ENCODE data around the gene PIN1.

Gene PIN1

DNA sequence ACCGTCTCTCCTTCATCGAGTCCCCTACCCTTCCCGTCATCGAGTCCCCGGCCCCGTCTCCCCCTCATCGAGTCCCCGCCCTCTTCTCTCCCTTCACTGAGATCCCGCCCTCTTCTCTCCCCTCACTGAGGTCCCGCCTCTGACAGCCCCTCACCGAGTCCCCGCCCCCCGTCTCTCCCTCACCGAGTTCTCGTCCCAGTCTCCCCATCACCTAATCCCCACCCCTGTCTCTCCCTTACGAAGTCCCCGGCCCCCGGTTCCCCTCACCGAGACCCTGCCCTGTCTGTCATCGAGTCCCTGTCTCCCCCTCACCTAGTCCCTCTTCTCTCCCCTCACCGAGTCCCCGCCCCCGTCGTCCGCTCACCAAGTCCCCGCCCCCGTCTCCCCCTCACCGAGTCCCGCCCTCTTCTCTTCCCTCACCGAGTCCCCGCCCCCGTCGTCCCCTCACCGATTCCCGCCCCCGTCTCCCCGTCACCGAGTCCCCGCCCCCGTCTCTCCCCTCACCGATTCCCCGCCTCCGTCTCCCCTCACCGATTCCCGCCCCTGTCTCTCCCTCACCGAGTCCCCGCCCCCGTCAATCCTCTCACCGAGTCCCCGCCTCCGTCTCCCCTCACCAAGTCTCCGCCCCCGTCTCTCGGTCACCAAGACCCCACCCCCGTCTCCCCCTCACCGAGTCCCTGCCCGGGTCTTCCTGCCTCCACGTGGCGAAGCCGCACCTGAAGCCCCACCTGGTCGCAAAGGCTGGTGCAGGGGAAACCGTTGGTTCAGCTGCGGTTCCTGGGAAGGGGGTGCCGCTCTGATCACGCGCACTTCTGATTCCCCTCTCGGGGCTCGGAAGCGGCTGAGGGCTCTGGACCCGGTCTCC lies 42.7 kb upstream of the PIN1 start:
- H3K4me3 ChIP-seq (ENCODE audit: low read length), result peak overlapping the region; percentile 75; the same call in 1 of the 2 replicates
- DNase-seq (ENCODE audit: low read depth, low spot score), result no peak
- H3K27me3 ChIP-seq (ENCODE audit: control insufficient read depth, insufficient read depth, low read length), result no peaks in the 10 kb centered on the region
- H3K4me1 ChIP-seq (ENCODE audit: control insufficient read depth, insufficient read depth, low read length), result no peaks in the 10 kb centered on the region
- no peak overlapping the region for H3K27ac ChIP-seq (ENCODE audit: low read length)
- no CpG with 5 or more reads among the region's 70 CpGs for WGBS (ENCODE audit: insufficient coverage, insufficient read length)
- no peaks in the 10 kb centered on the region for H3K9me3 ChIP-seq (ENCODE audit: control insufficient read depth, insufficient read depth, low read length)
- H3K36me3 ChIP-seq (ENCODE audit: control insufficient read depth, insufficient read depth, low read length), result no peaks in the 10 kb centered on the region

GRCh38 chr19:9793071-9793591 lies 42.0 kb upstream of the PIN1 start:
- Histone ChIP-seq H3K27ac (ENCODE audit: low read length) (no peak overlapping the region), H3K4me1 (ENCODE audit: control insufficient read depth, insufficient read depth, low read length) (no peaks in the 10 kb centered on the region), H3K27me3 (ENCODE audit: control insufficient read depth, insufficient read depth, low read length) (no peaks in the 10 kb centered on the region), H3K4me3 (ENCODE audit: low read length) (peak overlapping the region; percentile 72; the same call in 1 of the 2 replicates), H3K9me3 (ENCODE audit: control insufficient read depth, insufficient read depth, low read length) (no peaks in the 10 kb centered on the region), H3K36me3 (ENCODE audit: control insufficient read depth, insufficient read depth, low read length) (no peaks in the 10 kb centered on the region)
- DNase-seq (ENCODE audit: low read depth, low spot score), result no peak
- no CpG with 5 or more reads among the region's 36 CpGs for WGBS (ENCODE audit: insufficient coverage, insufficient read length)

GRCh38 chr19:9796113-9796773 lies 38.9 kb upstream of the PIN1 start:
- Histone ChIP-seq H3K27me3 (ENCODE audit: control insufficient read depth, insufficient read depth, low read length) (no peaks in the 10 kb centered on the region), H3K4me1 (ENCODE audit: control insufficient read depth, insufficient read depth, low read length) (no peaks in the 10 kb centered on the region), H3K36me3 (ENCODE audit: control insufficient read depth, insufficient read depth, low read length) (no peaks in the 10 kb centered on the region), H3K9me3 (ENCODE audit: control insufficient read depth, insufficient read depth, low read length) (no peaks in the 10 kb centered on the region), H3K4me3 (ENCODE audit: low read length) (no peak overlapping the region), H3K27ac (ENCODE audit: low read length) (no peak overlapping the region)
- no peak for DNase-seq (ENCODE audit: low read depth, low spot score)
- WGBS (ENCODE audit: insufficient coverage, insufficient read length), result no CpG with 5 or more reads among the region's 6 CpGs

DNA sequence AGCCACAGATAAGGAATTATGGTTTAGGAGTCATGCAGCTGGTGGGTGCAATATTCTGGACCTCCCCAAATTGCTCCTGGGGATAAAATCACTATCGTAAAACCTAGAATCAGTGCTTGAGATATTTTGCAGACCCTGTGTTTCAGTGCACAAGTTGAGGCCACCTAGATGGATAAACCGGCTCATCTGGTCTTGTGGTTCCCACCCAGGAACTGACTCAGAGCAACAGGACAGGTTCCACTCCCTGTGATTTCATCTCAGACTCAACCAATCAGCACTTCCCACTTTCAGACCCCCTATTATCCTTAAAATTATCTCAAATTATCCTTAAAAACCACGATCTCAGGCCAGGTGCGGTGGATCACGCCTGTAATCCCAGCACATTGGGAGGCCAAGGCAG lies 37.2 kb upstream of the PIN1 start:
- Histone ChIP-seq H3K4me3 (ENCODE audit: low read length) (no peak overlapping the region), H3K36me3 (ENCODE audit: control insufficient read depth, insufficient read depth, low read length) (no peaks in the 10 kb centered on the region), H3K27me3 (ENCODE audit: control insufficient read depth, insufficient read depth, low read length) (no peaks in the 10 kb centered on the region), H3K4me1 (ENCODE audit: control insufficient read depth, insufficient read depth, low read length) (no peaks in the 10 kb centered on the region), H3K27ac (ENCODE audit: low read length) (no peak overlapping the region), H3K9me3 (ENCODE audit: control insufficient read depth, insufficient read depth, low read length) (no peaks in the 10 kb centered on the region)
- WGBS (ENCODE audit: insufficient coverage, insufficient read length), result 100% methylated on average over 1 of the region's 5 CpGs
- DNase-seq (ENCODE audit: low read depth, low spot score), result no peak

DNA sequence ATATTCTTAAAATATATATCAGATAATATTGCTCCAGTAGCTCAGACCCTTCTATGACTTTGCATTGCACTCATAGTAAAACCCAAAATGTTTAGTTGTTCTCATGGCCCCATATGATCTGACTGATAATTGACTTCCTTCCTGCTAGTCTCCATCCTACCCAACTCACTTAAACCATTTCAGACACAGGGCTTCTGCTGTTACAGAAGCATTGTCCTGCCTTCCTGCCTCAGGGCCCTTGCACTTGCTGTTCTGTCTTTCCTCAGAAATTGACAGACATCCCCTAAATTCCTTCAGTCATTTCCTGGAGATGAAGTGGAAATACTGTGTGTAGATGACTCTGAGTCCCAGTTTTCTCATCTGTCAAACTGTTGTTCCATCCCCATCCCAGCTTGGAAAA lies 36.0 kb upstream of the PIN1 start:
- Histone ChIP-seq H3K9me3 (ENCODE audit: control insufficient read depth, insufficient read depth, low read length) (no peaks in the 10 kb centered on the region), H3K27me3 (ENCODE audit: control insufficient read depth, insufficient read depth, low read length) (no peaks in the 10 kb centered on the region), H3K4me1 (ENCODE audit: control insufficient read depth, insufficient read depth, low read length) (no peaks in the 10 kb centered on the region), H3K36me3 (ENCODE audit: control insufficient read depth, insufficient read depth, low read length) (no peaks in the 10 kb centered on the region), H3K4me3 (ENCODE audit: low read length) (no peak overlapping the region), H3K27ac (ENCODE audit: low read length) (no peak overlapping the region)
- no peak for DNase-seq (ENCODE audit: low read depth, low spot score)

- Histone ChIP-seq H3K27ac (ENCODE audit: low read length) (no peak overlapping the region), H3K9me3 (ENCODE audit: control insufficient read depth, insufficient read depth, low read length) (no peaks in the 10 kb centered on the region), H3K4me3 (ENCODE audit: low read length) (no peak overlapping the region), H3K36me3 (ENCODE audit: control insufficient read depth, insufficient read depth, low read length) (no peaks in the 10 kb centered on the region), H3K4me1 (ENCODE audit: control insufficient read depth, insufficient read depth, low read length) (no peaks in the 10 kb centered on the region), H3K27me3 (ENCODE audit: control insufficient read depth, insufficient read depth, low read length) (no peaks in the 10 kb centered on the region)
- no CpG with 5 or more reads among the region's 10 CpGs for WGBS (ENCODE audit: insufficient coverage, insufficient read length)
- DNase-seq (ENCODE audit: low read depth, low spot score), result no peak
These were observed 33.1 kb upstream of the PIN1 start for GRCh38 chr19:9801976-9802375.

- no peaks in the 10 kb centered on the region for H3K4me1 ChIP-seq (ENCODE audit: control insufficient read depth, insufficient read depth, low read length)
- no peaks in the 10 kb centered on the region for H3K27me3 ChIP-seq (ENCODE audit: control insufficient read depth, insufficient read depth, low read length)
- WGBS (ENCODE audit: insufficient coverage, insufficient read length), result no CpG with 5 or more reads among the region's 3 CpGs
- H3K4me3 ChIP-seq (ENCODE audit: low read length), result no peak overlapping the region
- DNase-seq (ENCODE audit: low read depth, low spot score), result no peak
- H3K36me3 ChIP-seq (ENCODE audit: control insufficient read depth, insufficient read depth, low read length), result peaks cover 15% of the 10 kb centered on the region
- H3K27ac ChIP-seq (ENCODE audit: low read length), result no peak overlapping the region
- H3K9me3 ChIP-seq (ENCODE audit: control insufficient read depth, insufficient read depth, low read length), result no peaks in the 10 kb centered on the region
These were observed 28.3 kb upstream of the PIN1 start for GRCh38 chr19:9806803-9807202.

GRCh38 chr19:9808855-9809824 lies 26.0 kb upstream of the PIN1 start:
- Histone ChIP-seq H3K9me3 (ENCODE audit: control insufficient read depth, insufficient read depth, low read length) (no peaks in the 10 kb centered on the region), H3K4me3 (ENCODE audit: low read length) (no peak overlapping the region), H3K27ac (ENCODE audit: low read length) (no peak overlapping the region), H3K4me1 (ENCODE audit: control insufficient read depth, insufficient read depth, low read length) (no peaks in the 10 kb centered on the region), H3K27me3 (ENCODE audit: control insufficient read depth, insufficient read depth, low read length) (no peaks in the 10 kb centered on the region), H3K36me3 (ENCODE audit: control insufficient read depth, insufficient read depth, low read length) (peaks cover 15% of the 10 kb centered on the region)
- WGBS (ENCODE audit: insufficient coverage, insufficient read length), result no CpG with 5 or more reads among the region's 11 CpGs
- no peak for DNase-seq (ENCODE audit: low read depth, low spot score)

GRCh38 chr19:9811139-9811538 lies 24.0 kb upstream of the PIN1 start:
- no CpG with 5 or more reads among the region's 21 CpGs for WGBS (ENCODE audit: insufficient coverage, insufficient read length)
- no peak for DNase-seq (ENCODE audit: low read depth, low spot score)
- Histone ChIP-seq H3K27me3 (ENCODE audit: control insufficient read depth, insufficient read depth, low read length) (no peaks in the 10 kb centered on the region), H3K4me1 (ENCODE audit: control insufficient read depth, insufficient read depth, low read length) (no peaks in the 10 kb centered on the region), H3K4me3 (ENCODE audit: low read length) (no peak overlapping the region), H3K9me3 (ENCODE audit: control insufficient read depth, insufficient read depth, low read length) (no peaks in the 10 kb centered on the region), H3K36me3 (ENCODE audit: control insufficient read depth, insufficient read depth, low read length) (peaks cover 15% of the 10 kb centered on the region), H3K27ac (ENCODE audit: low read length) (no peak overlapping the region)

DNA sequence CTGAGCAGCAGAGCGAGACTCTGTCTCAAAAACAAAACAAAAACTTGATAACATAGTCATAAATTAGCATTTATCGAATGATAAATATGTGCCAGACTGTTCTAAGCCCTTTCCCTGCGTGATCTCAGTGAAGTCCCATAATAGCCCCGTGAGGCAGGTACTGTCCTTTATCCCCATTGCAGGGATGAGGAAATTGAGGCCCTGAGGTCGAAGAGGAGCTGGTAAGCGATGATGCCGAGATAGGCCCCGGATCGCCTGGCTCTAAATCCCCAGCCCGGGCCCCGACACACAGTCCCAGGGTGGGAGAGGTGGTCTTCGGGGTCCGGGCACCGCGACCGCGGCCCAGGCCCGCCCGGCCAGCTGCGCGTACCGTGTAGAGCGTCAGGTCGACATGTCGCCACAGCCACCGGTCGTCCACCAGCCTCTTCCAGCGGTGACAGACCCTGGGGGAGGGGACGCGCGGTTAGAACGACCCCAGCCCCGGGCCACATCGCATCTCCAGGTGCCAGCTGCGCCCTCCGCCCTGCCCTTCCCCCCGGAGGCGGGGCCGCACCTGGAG lies 16.9 kb upstream of the PIN1 start:
- no peak for DNase-seq (ENCODE audit: low read depth, low spot score)
- WGBS (ENCODE audit: insufficient coverage, insufficient read length), result no CpG with 5 or more reads among the region's 39 CpGs

More for the DNA sequence above, 16.9 kb upstream of the PIN1 start:
- Histone ChIP-seq H3K4me1 (ENCODE audit: control insufficient read depth, insufficient read depth, low read length) (no peaks in the 10 kb centered on the region), H3K9me3 (ENCODE audit: control insufficient read depth, insufficient read depth, low read length) (no peaks in the 10 kb centered on the region), H3K4me3 (ENCODE audit: low read length) (peak overlapping the region; percentile 75), H3K27ac (ENCODE audit: low read length) (no peak overlapping the region), H3K27me3 (ENCODE audit: control insufficient read depth, insufficient read depth, low read length) (no peaks in the 10 kb centered on the region), H3K36me3 (ENCODE audit: control insufficient read depth, insufficient read depth, low read length) (no peaks in the 10 kb centered on the region)
